T-helper 2 cell treated with Interferon-gamma antibody and Interleukin-4, amounts not matched to agents 5 μg/mL and 100 μg/mL, for 36 hours (primary cell): Measurements from ENCODE around the gene NINJ2.

ENCODE experiments used
- DNase-seq: peaks from one replicate; pipeline ENCODE4 v3.0.0; 2021; ENCODE audit warnings: low spot score
- H3K27ac Mint-ChIP-seq: one replicate; pipeline ENCODE4 v1.8.0; 2021; ENCODE audit warnings: mild to moderate bottlenecking, mixed read lengths
- H3K27me3 Mint-ChIP-seq: one replicate; pipeline ENCODE4 v1.8.0; 2021; ENCODE audit warnings: low read depth, mixed read lengths
- H3K36me3 Mint-ChIP-seq: one replicate; pipeline ENCODE4 v1.8.0; 2021; ENCODE audit warnings: low read depth, mixed read lengths
- H3K4me1 Mint-ChIP-seq: one replicate; pipeline ENCODE4 v1.8.0; 2021; ENCODE audit warnings: low read depth, mixed read lengths
- H3K4me3 Mint-ChIP-seq: one replicate; pipeline ENCODE4 v1.8.0; 2022; ENCODE audit warnings: mild to moderate bottlenecking, moderate library complexity, mixed read lengths
- H3K9me3 Mint-ChIP-seq: one replicate; pipeline ENCODE4 v1.8.0; 2021; ENCODE audit warnings: mixed read lengths

Gene NINJ2

GRCh38 chr12:563787-564298 is 99.4 kb downstream of the NINJ2 start:
- Mint-ChIP-seq H3K27ac (peak overlapping the region; percentile 90), H3K4me1 (peaks cover 62% of the 10 kb centered on the region), H3K4me3 (peak overlapping the region; percentile 77), H3K36me3 (peaks cover 50% of the 10 kb centered on the region), H3K27me3 (no peaks in the 10 kb centered on the region), H3K9me3 (no peaks in the 10 kb centered on the region)
- DNase-seq = no peak

- H3K4me1 Mint-ChIP-seq = peaks cover 59% of the 10 kb centered on the region
- H3K4me3 Mint-ChIP-seq = peak overlapping the region; percentile 77
- peak overlapping the region; percentile 90 for H3K27ac Mint-ChIP-seq
Observed at GRCh38 chr12:563250-563781, 99.9 kb downstream of the NINJ2 start.

GRCh38 chr12:562634-563033 is 100.6 kb downstream of the NINJ2 start:
- no peak for DNase-seq
- Mint-ChIP-seq H3K4me1 (peaks cover 56% of the 10 kb centered on the region), H3K27me3 (no peaks in the 10 kb centered on the region), H3K27ac (peak overlapping the region; percentile 90), H3K36me3 (peaks cover 58% of the 10 kb centered on the region), H3K4me3 (peak overlapping the region; percentile 77), H3K9me3 (no peaks in the 10 kb centered on the region)

More at GRCh38 chr12:563250-563781, 99.9 kb downstream of the NINJ2 start:
- DNase-seq = peak; percentile 56
- Mint-ChIP-seq H3K9me3 (no peaks in the 10 kb centered on the region), H3K27me3 (no peaks in the 10 kb centered on the region), H3K36me3 (peaks cover 52% of the 10 kb centered on the region)

- no peaks in the 10 kb centered on the region for H3K27me3 Mint-ChIP-seq
- H3K4me3 Mint-ChIP-seq = peak overlapping the region; percentile 77
- no peaks in the 10 kb centered on the region for H3K9me3 Mint-ChIP-seq
- H3K27ac Mint-ChIP-seq = peak overlapping the region; percentile 90
- H3K4me1 Mint-ChIP-seq = peaks cover 56% of the 10 kb centered on the region
- H3K36me3 Mint-ChIP-seq = peaks cover 64% of the 10 kb centered on the region
- DNase-seq = no peak
Observed at GRCh38 chr12:561908-562593, 101.2 kb downstream of the NINJ2 start.

- no peak for DNase-seq
- Mint-ChIP-seq H3K27ac (peak overlapping the region; percentile 79), H3K27me3 (no peaks in the 10 kb centered on the region), H3K36me3 (peaks cover 69% of the 10 kb centered on the region), H3K4me3 (peak overlapping the region; percentile 18), H3K9me3 (no peaks in the 10 kb centered on the region), H3K4me1 (peaks cover 50% of the 10 kb centered on the region)
Observed at GRCh38 chr12:561391-561705, 101.9 kb downstream of the NINJ2 start.

- H3K9me3 Mint-ChIP-seq = no peaks in the 10 kb centered on the region
- no peak overlapping the region for H3K4me3 Mint-ChIP-seq
- DNase-seq = no peak
- no peak overlapping the region for H3K27ac Mint-ChIP-seq
- H3K27me3 Mint-ChIP-seq = no peaks in the 10 kb centered on the region
- peaks cover 71% of the 10 kb centered on the region for H3K36me3 Mint-ChIP-seq
- peaks cover 49% of the 10 kb centered on the region for H3K4me1 Mint-ChIP-seq
Observed at GRCh38 chr12:560691-561390, 102.4 kb downstream of the NINJ2 start.

- H3K4me3 Mint-ChIP-seq = no peak overlapping the region
- peak overlapping the region; percentile 28 for H3K27ac Mint-ChIP-seq
- DNase-seq = no peak
- peaks cover 49% of the 10 kb centered on the region for H3K4me1 Mint-ChIP-seq
- H3K27me3 Mint-ChIP-seq = no peaks in the 10 kb centered on the region
- peaks cover 70% of the 10 kb centered on the region for H3K36me3 Mint-ChIP-seq
- H3K9me3 Mint-ChIP-seq = no peaks in the 10 kb centered on the region
Observed at GRCh38 chr12:559906-560455, 103.3 kb downstream of the NINJ2 start.

GRCh38 chr12:559208-559905 is 103.9 kb downstream of the NINJ2 start:
- no peaks in the 10 kb centered on the region for H3K27me3 Mint-ChIP-seq
- DNase-seq = no peak
- peak overlapping the region; percentile 28 for H3K27ac Mint-ChIP-seq
- peaks cover 48% of the 10 kb centered on the region for H3K4me1 Mint-ChIP-seq
- no peak overlapping the region for H3K4me3 Mint-ChIP-seq
- H3K9me3 Mint-ChIP-seq = no peaks in the 10 kb centered on the region
- peaks cover 68% of the 10 kb centered on the region for H3K36me3 Mint-ChIP-seq

GRCh38 chr12:558580-558979 is 104.7 kb downstream of the NINJ2 start:
- no peak overlapping the region for H3K4me3 Mint-ChIP-seq
- no peaks in the 10 kb centered on the region for H3K27me3 Mint-ChIP-seq
- no peak overlapping the region for H3K27ac Mint-ChIP-seq
- H3K4me1 Mint-ChIP-seq = peaks cover 45% of the 10 kb centered on the region
- peaks cover 68% of the 10 kb centered on the region for H3K36me3 Mint-ChIP-seq
- no peak for DNase-seq
- H3K9me3 Mint-ChIP-seq = no peaks in the 10 kb centered on the region

GRCh38 chr12:556498-556897 is 106.7 kb downstream of the NINJ2 start:
- H3K9me3 Mint-ChIP-seq = no peaks in the 10 kb centered on the region
- H3K36me3 Mint-ChIP-seq = peaks cover 57% of the 10 kb centered on the region
- H3K27ac Mint-ChIP-seq = no peak overlapping the region
- H3K4me1 Mint-ChIP-seq = peaks cover 47% of the 10 kb centered on the region
- H3K4me3 Mint-ChIP-seq = no peak overlapping the region
- H3K27me3 Mint-ChIP-seq = no peaks in the 10 kb centered on the region
- no peak for DNase-seq

GRCh38 chr12:554001-554285 is 109.3 kb downstream of the NINJ2 start:
- Mint-ChIP-seq H3K27ac (peak overlapping the region; percentile 85), H3K9me3 (no peaks in the 10 kb centered on the region), H3K36me3 (peaks cover 38% of the 10 kb centered on the region), H3K4me3 (peak overlapping the region; percentile 98), H3K4me1 (peaks cover 44% of the 10 kb centered on the region), H3K27me3 (no peaks in the 10 kb centered on the region)
- no peak for DNase-seq

- H3K27me3 Mint-ChIP-seq = no peaks in the 10 kb centered on the region
- peaks cover 35% of the 10 kb centered on the region for H3K36me3 Mint-ChIP-seq
- peaks cover 44% of the 10 kb centered on the region for H3K4me1 Mint-ChIP-seq
- H3K4me3 Mint-ChIP-seq = peak overlapping the region; percentile 98
- peak; percentile 64 for DNase-seq
- H3K27ac Mint-ChIP-seq = peak overlapping the region; percentile 85
- H3K9me3 Mint-ChIP-seq = no peaks in the 10 kb centered on the region
Observed at GRCh38 chr12:553216-554000, 109.8 kb downstream of the NINJ2 start.

GRCh38 chr12:552466-552865 is 110.8 kb downstream of the NINJ2 start:
- H3K27ac Mint-ChIP-seq = peak overlapping the region; percentile 85

More at GRCh38 chr12:552466-552865, 110.8 kb downstream of the NINJ2 start:
- Mint-ChIP-seq H3K9me3 (no peaks in the 10 kb centered on the region), H3K4me1 (peaks cover 44% of the 10 kb centered on the region), H3K36me3 (peaks cover 27% of the 10 kb centered on the region), H3K4me3 (peak overlapping the region; percentile 98), H3K27me3 (no peaks in the 10 kb centered on the region)
- DNase-seq = no peak
